ENCODE measurements around the gene DPP10.
"Not testable (repeated sequence)": the region's sequence is repeated elsewhere in the genome, so short reads cannot be mapped to it uniquely, and the experiment has no call there.

DPP10 gene

GRCh38 chr2:114729026-114729425, 286.6 kb downstream of the DPP10 start:
- no peak for DNase-seq

GRCh38 chr2:114735126-114735525, 292.7 kb downstream of the DPP10 start:
- no peak for DNase-seq

GRCh38 chr2:114742245-114742644, 299.8 kb downstream of the DPP10 start:
- no peak for DNase-seq

DNA sequence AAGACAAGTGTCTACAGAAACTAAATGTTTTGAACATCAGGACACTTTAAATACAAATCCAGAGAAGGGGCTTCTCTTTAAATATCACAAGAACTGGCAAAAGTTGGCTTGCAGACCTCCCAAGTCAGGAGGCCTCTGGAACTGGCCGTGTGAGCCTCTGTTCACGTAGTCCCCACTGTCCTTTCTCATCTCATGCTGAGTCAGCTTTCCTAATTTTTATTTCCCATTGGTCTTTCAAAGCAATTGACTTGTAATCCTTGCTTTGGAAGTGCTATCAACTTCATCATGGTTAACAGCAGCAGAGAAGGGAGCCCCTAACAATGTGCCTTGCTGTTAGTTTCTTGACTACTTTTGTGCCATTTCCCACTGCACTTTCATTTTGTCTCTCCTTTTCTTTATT, 303.3 kb downstream of the DPP10 start:
- DNase-seq = no peak

DNA sequence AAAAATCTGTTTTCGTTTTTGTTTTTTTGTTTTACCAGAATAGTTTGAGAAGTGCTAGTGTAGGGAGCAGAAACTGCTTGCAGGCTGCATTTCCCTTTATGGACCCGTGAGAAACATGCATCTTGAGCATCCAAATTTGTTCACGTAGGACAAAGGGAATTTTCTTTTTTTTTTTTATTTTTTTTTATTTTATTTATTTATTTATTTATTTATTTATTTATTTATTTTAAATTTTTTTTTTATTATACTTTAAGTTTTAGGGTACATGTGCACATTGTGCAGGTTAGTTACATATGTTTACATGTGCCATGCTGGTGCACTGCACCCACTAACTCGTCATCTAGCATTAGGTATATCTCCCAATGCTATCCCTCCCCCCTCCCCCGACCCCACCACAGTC, 305.7 kb downstream of the DPP10 start:
- not testable (repeated sequence) for DNase-seq

DNA sequence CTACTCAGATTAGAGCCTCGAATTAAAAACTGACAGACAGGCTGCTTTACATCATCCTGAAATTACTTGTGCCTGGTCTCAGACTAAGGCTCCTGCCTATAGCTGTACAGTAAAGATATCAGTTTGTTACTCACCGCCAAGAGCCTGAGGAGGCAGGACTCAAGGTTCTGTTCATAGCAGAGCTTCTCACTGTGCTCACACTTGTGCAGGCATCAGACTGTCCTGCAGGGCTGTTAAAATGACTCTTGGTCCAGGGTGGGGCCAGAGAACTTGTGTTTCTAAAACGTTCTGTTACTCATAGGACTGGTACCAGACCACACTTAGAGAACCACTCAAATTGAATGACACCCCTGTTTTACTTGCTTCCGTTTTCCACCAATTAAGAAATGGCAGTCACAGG, 310.0 kb downstream of the DPP10 start:
- no peak for DNase-seq

- DNase-seq = no peak
Observed at GRCh38 chr2:114753145-114753544, 310.7 kb downstream of the DPP10 start.

DNA sequence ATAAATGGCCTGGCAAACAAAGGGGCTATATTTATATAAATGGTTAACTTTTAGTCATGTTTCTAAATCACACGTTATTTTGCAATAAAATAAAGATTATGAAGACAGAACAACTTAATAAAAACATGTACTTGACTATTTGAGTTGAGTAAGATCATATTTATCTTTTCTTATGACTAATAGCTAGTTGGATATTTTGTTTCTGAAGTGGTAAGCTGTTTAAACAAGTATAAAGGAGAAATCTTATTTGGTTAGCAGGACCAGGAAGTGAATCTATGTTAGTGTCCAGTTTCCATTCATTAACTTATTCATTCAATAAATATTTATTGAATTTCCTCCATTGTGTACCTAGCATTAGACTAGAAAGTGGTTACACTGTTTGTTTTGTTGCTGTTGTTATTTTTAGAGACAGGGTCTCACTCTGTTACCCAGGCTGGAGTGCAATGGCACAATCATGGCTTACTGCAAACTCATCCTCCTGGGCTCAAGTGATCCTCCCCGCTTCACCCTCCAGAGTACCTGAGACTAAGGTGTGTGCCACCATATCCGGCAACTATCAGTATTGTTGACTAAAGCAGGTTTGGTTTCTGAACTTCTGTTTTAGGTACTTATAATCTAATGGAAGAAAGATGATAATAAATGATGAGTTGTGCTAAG, 312.6 kb downstream of the DPP10 start:
- no peak for DNase-seq

DNA sequence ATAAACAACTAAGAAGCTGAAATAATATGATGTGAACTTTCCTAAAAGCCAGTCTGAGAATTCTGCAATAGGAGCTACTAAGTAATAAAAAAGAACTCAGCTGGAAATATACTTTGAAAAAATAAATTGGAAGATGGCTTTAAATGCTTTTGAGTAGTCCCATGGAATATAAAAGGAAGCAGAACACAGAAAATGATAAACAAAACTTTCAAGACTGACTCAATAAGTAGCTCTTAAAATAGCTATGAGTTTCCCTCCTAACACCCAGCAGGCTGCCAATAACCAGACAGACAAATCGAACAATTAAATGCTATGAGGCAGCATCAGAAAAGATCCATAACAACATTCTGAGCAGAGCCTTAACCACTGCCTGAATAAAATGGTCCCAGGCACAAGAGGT, 319.9 kb downstream of the DPP10 start:
- no peak for DNase-seq

GRCh38 chr2:114762986-114763385, 320.5 kb downstream of the DPP10 start:
- DNase-seq = no peak

DNA sequence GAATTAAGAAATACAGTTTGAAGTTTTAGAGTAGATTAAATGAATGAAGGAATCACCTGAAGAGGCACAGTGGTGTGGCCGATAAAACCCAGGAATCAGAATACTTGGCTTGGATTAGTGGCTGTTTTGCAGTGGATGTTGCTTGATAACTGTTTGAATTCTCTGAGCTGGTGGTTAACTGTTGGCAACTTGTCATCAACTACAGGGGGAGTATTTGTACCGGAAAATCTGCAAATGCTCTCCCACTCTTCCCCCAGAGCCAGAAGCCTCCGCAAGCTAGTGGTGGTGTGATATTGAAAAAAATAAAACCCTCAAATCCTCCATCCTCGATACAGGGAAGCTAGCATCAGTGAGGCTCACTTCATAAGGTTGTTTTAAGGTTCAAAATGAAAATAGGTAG, 326.7 kb downstream of the DPP10 start:
- DNase-seq = no peak

DNA sequence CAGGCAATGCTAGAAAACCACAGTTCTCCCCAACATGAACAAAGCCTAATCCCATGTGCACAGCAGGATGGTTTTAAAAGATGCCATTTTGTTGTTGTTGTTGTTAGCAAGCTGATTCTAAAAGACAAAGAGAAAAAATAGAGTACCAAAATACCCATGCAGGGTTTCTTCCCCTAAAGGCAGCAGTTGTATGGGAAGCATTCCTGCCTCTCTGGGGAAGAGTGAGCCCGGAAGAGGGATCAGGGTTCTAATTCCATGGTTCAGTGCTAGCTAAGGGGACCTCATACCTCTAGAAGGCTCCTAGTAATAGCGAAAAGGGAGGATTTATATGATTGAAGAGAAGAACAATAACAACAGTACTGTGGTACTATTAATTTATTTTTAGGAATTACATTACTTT, 327.6 kb downstream of the DPP10 start:
- no peak for DNase-seq

- DNase-seq = no peak
Observed at GRCh38 chr2:114784046-114784445, 341.6 kb downstream of the DPP10 start.

- DNase-seq = no peak
Observed at GRCh38 chr2:114784890-114785583, 342.6 kb downstream of the DPP10 start.

DNA sequence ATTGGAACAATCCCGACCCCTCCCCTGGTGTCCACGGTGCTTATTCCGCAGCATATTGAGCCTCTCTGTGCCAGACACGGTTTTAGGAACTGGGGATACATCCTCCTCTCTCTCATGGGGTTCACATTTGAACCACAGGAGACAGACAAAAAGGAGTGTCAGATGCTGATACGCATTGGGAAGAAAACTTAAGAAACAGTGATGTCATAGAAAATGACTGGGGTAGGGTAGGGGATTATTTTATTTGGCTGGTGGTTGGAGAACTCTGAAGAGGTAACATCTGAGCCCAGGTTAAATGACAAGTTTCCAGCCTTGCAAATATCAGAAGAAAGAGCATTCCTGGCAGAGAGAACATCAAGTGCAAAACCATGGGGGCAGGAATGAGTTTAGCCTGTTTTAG, 344.5 kb downstream of the DPP10 start:
- no peak for DNase-seq

DNA sequence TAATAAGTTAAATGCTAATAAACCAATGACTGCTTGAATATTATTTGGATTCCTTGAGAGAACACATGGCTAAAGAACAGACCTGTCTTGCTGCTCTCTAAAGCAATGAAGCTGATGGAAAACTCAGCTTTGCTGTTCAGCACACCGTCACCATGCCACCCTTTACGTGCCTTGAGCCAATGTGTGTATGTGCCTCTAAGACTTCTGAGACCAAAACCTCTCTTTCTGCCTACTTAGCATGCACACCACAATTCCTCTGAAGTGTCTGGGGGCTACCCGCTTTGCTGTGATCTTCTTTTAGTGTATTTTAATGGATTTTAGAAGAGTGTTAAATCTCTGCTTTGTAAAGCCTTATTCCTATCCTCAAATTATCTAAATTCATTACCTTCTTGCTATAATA, 345.0 kb downstream of the DPP10 start:
- no peak for DNase-seq

DNA sequence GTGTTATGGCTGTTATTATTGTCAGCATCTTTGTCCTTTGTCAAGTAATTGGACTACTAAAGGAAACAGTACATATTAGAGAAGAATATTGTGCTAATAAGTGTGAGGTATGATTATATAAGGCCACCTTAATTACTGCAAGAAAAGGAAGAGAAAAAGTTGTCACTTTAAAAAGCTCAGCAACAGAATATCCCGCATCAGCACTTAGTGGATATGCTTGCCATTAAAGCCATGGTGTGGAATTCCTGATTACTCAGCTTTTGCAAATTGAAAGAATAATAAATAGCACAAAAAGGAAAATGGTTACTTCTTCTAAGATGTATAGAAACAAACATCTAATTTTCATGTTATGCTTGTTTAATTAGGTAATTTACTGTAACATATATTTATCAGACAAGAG, 347.5 kb downstream of the DPP10 start:
- no peak for DNase-seq

- no peak for DNase-seq
Observed at GRCh38 chr2:114797540-114797939, 355.1 kb downstream of the DPP10 start.

DNA sequence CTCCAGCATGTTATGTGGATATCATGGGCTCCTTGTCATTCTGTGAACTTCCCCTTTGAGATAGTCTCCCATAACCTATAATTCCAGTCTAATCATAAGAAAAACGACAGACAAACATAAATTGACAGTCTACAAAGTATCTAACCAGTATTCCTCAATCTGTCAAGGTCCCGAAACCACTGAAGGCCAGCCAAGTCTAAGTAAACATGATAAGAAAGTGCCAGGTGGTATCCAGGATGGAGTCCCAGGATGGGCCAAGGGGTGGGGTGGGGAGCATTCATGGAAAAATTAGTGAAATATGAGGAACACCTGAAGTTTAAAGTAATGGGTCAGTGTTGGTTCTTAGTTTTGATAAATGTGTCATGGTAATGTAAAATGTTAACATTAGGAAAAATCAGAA, 355.5 kb downstream of the DPP10 start:
- DNase-seq = no peak

DNA sequence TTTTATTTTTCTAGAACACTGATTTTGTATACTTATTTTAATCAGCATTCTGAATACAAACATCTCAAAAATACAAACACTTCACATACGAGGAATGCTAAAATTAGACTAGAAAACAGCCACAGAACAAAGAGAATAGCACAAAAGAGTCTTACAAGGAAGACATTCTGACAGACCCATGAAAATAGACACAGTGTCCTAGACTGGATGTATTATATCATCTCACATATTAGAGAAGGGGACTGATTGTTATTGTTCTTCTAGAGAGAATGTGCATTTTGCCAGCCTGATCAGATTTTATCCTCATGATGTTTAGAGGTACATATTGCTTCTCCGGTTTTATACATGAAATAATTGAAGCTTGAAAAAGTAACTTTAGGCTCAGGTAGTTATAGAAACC, 357.9 kb downstream of the DPP10 start:
- DNase-seq = no peak

- no peak for DNase-seq
Observed at GRCh38 chr2:114805195-114805594, 362.8 kb downstream of the DPP10 start.

DNA sequence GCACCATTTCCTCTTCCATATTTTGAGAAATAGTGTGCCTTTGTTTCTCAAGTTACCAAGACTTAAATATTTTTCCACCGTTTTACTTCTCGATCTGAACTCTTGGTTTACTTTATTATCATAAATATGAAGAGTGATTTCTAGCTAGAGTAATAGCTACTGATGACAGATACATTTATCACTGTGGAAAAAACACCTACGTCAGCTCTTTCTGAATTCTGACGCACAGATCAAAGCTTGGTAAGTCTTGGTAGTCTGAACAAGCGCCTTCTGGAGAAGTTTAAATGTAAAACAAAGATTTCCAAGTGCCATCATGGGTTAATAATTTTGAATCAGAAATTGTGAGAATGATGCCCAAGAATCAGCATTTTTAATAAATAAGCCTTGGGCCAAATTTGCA, 367.7 kb downstream of the DPP10 start:
- no peak for DNase-seq

DNA sequence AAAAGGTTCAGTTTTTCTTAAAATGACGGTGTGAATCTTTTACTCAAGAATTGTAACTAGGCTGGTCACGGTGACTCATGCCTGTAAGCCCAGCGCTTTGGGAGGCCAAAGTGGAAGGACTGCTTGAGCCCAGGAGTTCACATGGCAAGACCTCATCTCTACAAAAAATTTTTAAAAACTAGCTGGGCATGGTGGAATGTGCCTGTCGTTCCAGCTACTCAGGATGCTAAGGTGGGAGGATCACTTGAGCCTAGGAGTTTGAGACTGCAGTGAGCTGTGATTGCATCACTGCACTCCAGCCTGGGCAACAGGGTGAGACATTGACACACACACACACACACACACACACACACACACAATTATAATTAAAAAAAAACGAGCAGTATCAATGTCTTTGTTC, 369.8 kb downstream of the DPP10 start:
- no peak for DNase-seq

DNA sequence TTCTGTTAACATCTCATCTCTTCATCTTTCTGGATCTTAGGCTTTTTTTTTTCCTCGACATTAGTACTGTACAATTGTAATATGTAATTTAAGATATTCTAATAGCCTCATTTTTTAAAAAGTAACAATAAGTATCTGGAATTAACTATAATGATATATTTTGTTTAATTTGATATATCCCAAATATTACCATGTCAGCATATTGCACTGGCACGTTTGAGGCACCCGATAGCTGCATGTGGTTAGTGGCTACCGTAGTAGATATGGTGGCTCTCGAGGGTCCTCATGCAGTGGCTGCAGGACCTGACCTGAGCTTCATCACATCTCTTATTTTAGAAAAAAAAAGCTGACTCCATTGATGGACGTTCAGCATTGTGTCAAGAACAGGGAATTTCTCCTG, 371.9 kb downstream of the DPP10 start:
- no peak for DNase-seq

- DNase-seq = no peak
Observed at GRCh38 chr2:114821055-114821454, 378.6 kb downstream of the DPP10 start.

Data from NCI-H1105 (cell line).